IPS-15b (cell line): ENCODE data around the gene INPP4A.
"Not testable (repeated sequence)": the region's sequence is repeated elsewhere in the genome, so short reads cannot be mapped to it uniquely, and the experiment has no call there.

ENCODE experiments used
- H3K27me3 ChIP-seq: one replicate; pipeline ENCODE4 v1.6.1; 2013; ENCODE audit warnings: low read length; ENCODE audit not compliant: control insufficient read depth, insufficient read depth
- H3K36me3 ChIP-seq: one replicate; pipeline ENCODE4 v1.6.1; 2013; ENCODE audit warnings: low read length; ENCODE audit not compliant: control insufficient read depth, insufficient read depth
- H3K4me1 ChIP-seq: one replicate; pipeline ENCODE4 v1.6.1; 2013; ENCODE audit warnings: mild to moderate bottlenecking, low read length; ENCODE audit not compliant: control insufficient read depth, insufficient read depth
- H3K4me3 ChIP-seq: one replicate; pipeline ENCODE4 v1.5.1; 2013; ENCODE audit warnings: low read depth, low read length
- H3K9ac ChIP-seq: one replicate; pipeline ENCODE4 v1.6.1; 2013; ENCODE audit warnings: low read depth, mild to moderate bottlenecking, low read length
- H3K9me3 ChIP-seq: one replicate; pipeline ENCODE4 v1.6.1; 2013; ENCODE audit warnings: mild to moderate bottlenecking, low read length; ENCODE audit not compliant: control insufficient read depth, insufficient read depth

INPP4A gene

GRCh38 chr2:98580656-98581284 lies 136.1 kb downstream of the INPP4A start:
- H3K36me3 ChIP-seq, result peaks cover 24% of the 10 kb centered on the region

GRCh38 chr2:98582523-98582922 lies 137.9 kb downstream of the INPP4A start:
- H3K36me3 ChIP-seq, result peaks cover 15% of the 10 kb centered on the region
- no peaks in the 10 kb centered on the region for H3K27me3 ChIP-seq
- H3K4me3 ChIP-seq, result no peak overlapping the region
- H3K9ac ChIP-seq, result no peak overlapping the region
- no peaks in the 10 kb centered on the region for H3K9me3 ChIP-seq
- H3K4me1 ChIP-seq, result no peaks in the 10 kb centered on the region

More at GRCh38 chr2:98580656-98581284, 136.1 kb downstream of the INPP4A start:
- Histone ChIP-seq H3K4me1 (no peaks in the 10 kb centered on the region), H3K9me3 (no peaks in the 10 kb centered on the region), H3K9ac (no peak overlapping the region), H3K4me3 (no peak overlapping the region), H3K27me3 (no peaks in the 10 kb centered on the region)

DNA sequence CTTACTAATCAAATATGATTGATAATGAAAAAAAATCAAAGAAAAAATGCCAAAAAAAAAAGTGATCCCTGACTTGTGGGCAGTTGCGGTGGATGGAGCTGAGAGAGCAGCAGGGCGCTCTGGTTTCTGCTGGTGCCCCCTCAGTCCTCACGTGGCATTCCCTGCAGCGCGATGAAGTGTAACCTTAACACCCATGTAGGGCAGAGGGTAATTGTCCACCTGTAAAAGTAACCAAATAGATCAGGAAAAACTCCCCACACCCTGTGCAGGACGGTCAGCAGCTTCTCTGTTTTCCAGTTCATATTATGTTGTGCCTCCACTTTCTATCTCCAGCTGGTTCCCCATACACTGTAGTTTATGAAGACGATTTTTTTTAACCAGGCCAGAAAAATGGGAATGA lies 138.6 kb downstream of the INPP4A start:
- Histone ChIP-seq H3K36me3 (peaks cover 12% of the 10 kb centered on the region), H3K4me3 (no peak overlapping the region), H3K9me3 (no peaks in the 10 kb centered on the region), H3K27me3 (no peaks in the 10 kb centered on the region), H3K9ac (no peak overlapping the region), H3K4me1 (no peaks in the 10 kb centered on the region)

DNA sequence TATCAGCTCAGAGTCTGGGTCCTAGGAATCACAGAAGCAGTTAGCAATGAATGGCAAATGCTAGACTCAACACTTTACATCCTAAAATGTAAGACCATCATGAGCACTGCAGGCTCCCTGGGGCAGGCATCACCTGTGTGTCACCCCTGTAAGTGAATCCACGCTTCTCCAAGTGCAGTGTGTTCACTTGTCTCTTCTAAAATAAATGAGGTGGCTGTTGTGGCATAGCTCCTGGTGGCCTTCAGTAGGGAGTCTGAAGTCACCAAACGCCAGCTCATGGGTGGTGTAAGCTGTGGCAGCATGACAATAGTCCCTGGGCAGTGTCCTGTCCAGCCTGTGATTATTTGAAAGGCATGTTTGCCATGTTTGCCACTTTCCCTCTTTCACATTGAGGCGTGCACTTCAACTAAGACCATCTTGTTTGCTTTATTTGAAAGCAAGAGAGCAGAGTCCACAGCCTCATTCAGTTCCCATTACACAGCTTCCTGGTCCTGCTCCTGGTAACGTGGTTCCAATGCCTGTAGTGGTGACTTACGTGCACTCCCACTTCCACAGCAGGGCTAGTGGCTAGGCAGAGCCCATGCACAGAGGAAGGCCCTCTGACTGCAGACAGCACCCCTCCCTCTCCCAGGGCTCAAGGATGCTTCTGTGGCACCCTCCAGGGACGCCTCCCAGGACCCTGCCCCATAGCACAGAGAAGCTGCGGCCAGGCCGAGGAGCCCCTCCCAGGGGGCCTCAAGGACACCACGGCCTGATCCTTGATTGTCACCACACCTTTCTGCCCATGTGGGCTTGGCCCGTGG lies 139.4 kb downstream of the INPP4A start:
- H3K36me3 ChIP-seq, result peaks cover 9% of the 10 kb centered on the region
- no peak overlapping the region for H3K9ac ChIP-seq
- H3K4me1 ChIP-seq, result no peaks in the 10 kb centered on the region
- H3K9me3 ChIP-seq, result no peaks in the 10 kb centered on the region
- no peak overlapping the region for H3K4me3 ChIP-seq
- H3K27me3 ChIP-seq, result no peaks in the 10 kb centered on the region

DNA sequence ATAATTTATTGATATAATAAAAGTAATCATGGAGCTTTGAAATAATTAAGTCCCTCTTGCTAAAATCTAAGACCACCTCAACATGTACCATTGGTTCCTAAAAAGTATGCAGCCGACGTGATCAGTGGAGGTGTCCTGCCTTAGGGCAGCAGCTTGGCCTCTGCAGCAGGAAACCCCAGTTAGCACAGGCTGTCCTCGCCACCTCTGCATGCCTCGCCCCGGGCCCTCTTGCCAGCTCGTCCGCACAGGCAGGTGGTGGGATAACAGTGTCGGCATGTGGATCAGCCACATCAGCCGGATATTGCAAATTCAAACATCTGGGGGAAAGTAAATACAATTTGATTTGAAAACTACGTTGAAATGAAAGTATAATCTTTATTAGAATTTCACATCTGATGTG lies 140.7 kb downstream of the INPP4A start:
- H3K9me3 ChIP-seq, result no peaks in the 10 kb centered on the region
- H3K27me3 ChIP-seq, result no peaks in the 10 kb centered on the region
- H3K4me1 ChIP-seq, result no peaks in the 10 kb centered on the region
- no peak overlapping the region for H3K4me3 ChIP-seq
- H3K9ac ChIP-seq, result no peak overlapping the region
- H3K36me3 ChIP-seq, result peaks cover 9% of the 10 kb centered on the region

GRCh38 chr2:98586551-98587140 lies 142.0 kb downstream of the INPP4A start:
- H3K9me3 ChIP-seq, result no peaks in the 10 kb centered on the region
- no peaks in the 10 kb centered on the region for H3K27me3 ChIP-seq
- H3K9ac ChIP-seq, result no peak overlapping the region
- H3K4me1 ChIP-seq, result no peaks in the 10 kb centered on the region
- no peak overlapping the region for H3K4me3 ChIP-seq
- H3K36me3 ChIP-seq, result peaks cover 9% of the 10 kb centered on the region

DNA sequence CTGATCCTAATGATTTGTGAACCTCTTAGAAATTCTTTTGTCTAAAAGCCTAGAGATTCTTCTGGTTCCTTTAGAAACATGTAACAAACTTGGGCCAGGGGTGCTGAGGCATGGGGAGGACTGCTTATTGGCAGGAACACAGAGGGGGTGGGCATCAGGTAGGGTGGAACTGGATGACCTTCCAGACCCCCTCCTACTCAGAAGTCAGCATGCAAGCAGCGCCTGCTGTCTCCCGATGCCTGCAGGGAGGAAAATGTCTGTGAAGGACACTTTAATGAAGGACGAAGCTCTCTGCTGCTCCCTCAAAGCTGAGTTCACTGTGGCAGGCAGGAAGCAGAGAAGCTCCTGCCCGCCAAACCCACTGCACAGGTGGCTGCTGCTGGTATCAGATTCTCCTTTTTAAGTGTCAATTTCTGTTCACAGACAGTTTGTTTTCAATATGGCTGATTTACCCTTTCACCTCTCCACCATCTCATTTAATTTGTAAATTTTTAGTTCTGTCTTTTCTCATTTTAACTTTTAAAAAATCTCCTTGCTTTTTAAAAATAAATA lies 144.3 kb downstream of the INPP4A start:
- Histone ChIP-seq H3K9ac (no peak overlapping the region), H3K36me3 (peaks cover 5% of the 10 kb centered on the region), H3K4me3 (no peak overlapping the region)

GRCh38 chr2:98589489-98589888 lies 144.8 kb downstream of the INPP4A start:
- no peaks in the 10 kb centered on the region for H3K4me1 ChIP-seq

More for the DNA sequence above, 144.3 kb downstream of the INPP4A start:
- H3K27me3 ChIP-seq, result no peaks in the 10 kb centered on the region
- H3K9me3 ChIP-seq, result no peaks in the 10 kb centered on the region
- H3K4me1 ChIP-seq, result no peaks in the 10 kb centered on the region

DNA sequence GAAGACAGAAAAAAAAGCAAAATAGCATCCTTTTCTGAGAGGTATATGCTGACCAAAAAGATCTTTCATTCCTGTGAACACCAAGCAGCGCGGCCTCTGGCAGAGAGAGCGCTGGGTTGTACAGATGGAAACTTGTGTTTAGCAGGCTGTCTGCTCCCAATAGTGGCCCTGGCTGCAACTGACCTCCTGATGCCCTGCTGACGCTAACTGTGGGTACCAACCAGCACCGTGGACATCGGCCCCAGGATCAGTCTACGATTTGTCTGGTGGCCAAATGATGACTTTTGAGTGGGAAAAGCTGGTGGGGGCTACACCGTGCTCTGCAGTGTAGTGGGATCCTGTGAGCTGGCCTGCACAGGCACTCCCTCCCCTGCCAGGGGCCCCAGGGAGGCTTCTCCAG lies 147.9 kb downstream of the INPP4A start:
- Histone ChIP-seq H3K9ac (no peak overlapping the region), H3K4me3 (no peak overlapping the region), H3K9me3 (no peaks in the 10 kb centered on the region), H3K4me1 (no peaks in the 10 kb centered on the region), H3K36me3 (peaks cover 2% of the 10 kb centered on the region), H3K27me3 (no peaks in the 10 kb centered on the region)

More at GRCh38 chr2:98589489-98589888, 144.8 kb downstream of the INPP4A start:
- no peak overlapping the region for H3K9ac ChIP-seq
- peaks cover 5% of the 10 kb centered on the region for H3K36me3 ChIP-seq
- H3K27me3 ChIP-seq, result no peaks in the 10 kb centered on the region
- no peak overlapping the region for H3K4me3 ChIP-seq
- H3K9me3 ChIP-seq, result no peaks in the 10 kb centered on the region

- not testable (repeated sequence) for H3K36me3 ChIP-seq, H3K4me1 ChIP-seq, H3K9ac ChIP-seq, H3K9me3 ChIP-seq, H3K4me3 ChIP-seq, H3K27me3 ChIP-seq
Measured at GRCh38 chr2:98594665-98595064, 150.0 kb downstream of the INPP4A start.

DNA sequence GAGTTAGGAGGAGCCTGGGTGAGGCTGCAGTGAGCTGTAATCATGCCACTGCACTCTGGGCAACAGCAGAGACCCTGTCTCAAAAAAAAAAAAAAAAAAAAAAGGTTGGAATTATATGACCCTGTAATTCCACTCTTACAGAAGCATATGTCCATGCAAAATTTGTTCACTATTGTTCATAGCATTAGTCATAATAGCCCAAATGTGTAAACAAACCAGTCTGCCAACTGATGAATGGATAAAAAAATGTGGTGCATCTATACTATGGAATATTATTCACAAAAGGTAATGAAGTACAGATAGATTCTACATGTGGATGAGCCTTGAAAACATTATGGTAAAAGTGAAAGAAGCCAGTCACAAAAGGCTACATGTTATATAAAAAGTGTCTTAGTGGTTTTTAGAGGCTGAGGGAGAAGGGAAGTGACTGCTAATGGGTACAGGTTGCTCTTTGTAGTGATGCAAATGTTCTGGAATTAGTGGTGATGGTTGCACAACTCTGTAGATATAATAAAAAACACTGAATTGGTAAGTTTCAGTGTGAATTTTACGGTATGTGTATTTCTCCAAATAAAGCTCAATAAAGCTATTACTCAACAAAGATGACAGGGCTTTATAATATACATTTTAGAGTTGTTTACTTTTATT lies 154.2 kb downstream of the INPP4A start:
- Histone ChIP-seq H3K36me3 (peaks cover 2% of the 10 kb centered on the region), H3K9me3 (no peaks in the 10 kb centered on the region), H3K4me1 (no peaks in the 10 kb centered on the region), H3K9ac (no peak overlapping the region), H3K4me3 (no peak overlapping the region), H3K27me3 (no peaks in the 10 kb centered on the region)
